Brain pericyte (primary cell): ENCODE results near the gene TJP2.
"Not testable (repeated sequence)": the region's sequence is repeated elsewhere in the genome, so short reads cannot be mapped to it uniquely, and the experiment has no call there.

Experiments
- DNase-seq: peaks from one replicate; pipeline ENCODE4 v3.0.0-alpha.2; 2012; ENCODE audit warnings: low read depth, low spot score

TJP2 gene

GRCh38 chr9:69158471-69158870, 15.6 kb upstream of the TJP2 start:
- DNase-seq = no peak

DNA sequence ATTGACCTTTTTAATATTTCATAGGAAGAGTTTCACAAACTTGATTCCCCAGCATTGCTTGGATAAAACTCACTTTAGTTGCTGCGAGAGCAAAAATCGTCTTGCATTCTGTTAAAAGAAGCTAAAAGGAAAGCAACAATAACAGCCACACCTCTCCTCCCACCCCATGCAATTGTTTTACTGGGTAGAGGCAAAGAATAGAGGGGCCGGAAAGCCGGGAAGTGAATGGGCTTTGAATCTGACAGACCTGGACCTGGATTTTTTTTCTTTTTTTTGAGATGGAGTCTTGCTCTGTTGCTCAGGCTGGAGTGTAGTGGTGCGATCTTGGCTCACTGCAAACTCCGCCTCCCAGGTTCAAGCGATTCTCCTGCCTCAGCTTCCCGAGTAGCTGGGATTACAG, 9.5 kb upstream of the TJP2 start:
- not testable (repeated sequence) for DNase-seq

GRCh38 chr9:69165581-69165980, 8.5 kb upstream of the TJP2 start:
- DNase-seq = no peak

- DNase-seq = no peak
Observed at GRCh38 chr9:69168709-69169217, 5.3 kb upstream of the TJP2 start.

GRCh38 chr9:69170231-69170630, 3.8 kb upstream of the TJP2 start:
- DNase-seq = no peak

DNA sequence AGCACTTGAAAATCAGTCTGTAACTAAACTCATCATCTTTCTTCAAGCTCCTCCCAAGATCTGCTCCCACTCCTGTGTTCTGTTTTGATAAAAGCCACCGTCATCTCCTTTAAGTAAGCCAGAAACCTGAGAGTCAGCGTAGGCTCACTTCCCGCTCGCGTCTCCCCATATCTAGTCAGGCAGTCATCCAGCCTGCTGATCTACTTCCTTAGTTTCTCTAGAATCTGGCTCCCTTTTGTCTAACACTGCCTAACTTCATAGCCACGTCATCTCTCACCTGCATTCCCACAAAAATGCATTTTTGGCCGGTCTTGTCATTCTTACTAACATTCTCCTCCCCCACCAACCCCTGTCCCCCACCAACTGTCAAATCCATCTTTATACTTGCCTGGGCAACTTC, 3.0 kb upstream of the TJP2 start:
- no peak for DNase-seq

DNA sequence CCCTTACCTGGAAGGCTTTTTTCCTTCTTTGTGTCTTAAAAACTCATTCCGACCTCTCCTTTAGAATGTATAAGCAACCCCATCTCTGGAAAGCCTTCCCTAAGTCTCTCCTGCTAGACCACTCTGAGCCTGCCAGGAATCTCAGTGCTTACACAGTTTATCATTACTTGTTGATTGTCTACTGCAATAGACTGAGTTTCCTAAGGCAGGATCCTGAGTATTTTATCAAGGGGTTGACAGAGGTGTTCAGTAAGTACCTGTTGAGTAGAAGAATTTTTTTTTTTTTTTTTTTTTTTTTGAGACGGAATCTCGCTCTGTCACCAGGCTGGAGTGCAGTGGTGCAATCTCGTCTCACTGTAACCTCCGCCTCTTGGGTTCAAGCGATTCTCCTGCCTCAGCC, 2.6 kb upstream of the TJP2 start:
- DNase-seq = no peak

- no peak for DNase-seq
Observed at GRCh38 chr9:69172895-69173294, 1.2 kb upstream of the TJP2 start.

- no peak for DNase-seq
Observed at GRCh38 chr9:69173497-69173890, 583 bp upstream of the TJP2 start.

DNA sequence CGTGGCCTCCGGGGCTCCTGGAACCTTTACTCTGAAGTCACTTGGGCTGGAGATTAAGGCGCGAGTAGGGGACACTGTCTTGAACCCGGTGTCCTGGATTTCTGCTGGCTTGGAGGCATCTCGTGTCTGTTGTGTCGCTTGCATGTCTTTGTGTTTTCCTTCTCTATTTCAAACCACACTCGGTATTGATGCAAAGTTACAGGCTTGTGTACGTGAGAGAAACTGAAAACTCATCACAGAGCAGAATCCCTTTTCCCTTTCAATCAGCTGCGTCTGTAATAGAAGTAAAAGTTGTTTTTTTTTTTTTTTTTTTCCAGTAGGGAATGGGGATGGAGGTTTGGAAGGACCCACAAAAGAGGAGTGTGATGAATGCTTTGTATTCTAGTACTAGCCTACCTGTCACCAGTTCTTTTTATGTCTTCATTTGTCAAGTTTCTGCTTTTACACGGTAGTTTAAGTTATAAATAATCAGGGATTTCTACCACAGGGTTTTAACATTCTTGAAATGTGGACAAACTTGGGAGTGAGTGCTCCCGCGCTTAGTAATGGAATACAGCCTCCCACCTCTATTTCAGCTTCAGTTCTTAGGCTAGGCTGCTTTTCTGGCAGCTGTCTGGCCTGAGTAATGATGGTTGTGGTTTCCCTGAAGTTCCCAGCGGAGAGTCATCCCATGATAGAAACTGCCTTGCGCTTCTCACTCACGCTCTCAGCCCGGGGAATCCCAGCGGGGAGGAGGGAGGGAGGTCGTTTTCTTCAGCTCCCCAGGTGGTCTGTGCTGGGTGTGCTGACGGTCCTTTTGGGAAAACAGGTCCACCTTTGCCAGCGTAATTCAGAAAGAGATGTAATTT, 763 bp downstream of the TJP2 start:
- DNase-seq = peak; percentile 76

DNA sequence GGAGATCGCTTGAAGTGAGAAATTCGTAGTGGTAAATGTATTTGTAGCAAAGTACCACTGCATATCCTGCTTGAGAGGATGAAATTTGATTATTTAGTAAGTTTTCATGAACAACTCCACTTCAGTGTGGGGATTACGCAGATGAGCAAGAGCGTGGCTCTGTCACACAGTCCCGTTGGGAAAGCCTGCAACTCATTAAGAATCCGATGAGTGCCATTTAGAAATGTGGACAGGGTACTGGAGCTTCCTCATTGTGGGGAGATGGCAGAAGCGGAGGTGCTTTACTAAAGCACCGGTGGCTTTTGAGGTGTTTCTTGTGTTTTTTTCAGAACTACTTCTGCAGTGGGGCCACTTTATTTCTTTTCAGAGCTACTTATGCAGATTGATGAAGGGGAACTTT, 1.4 kb downstream of the TJP2 start:
- no peak for DNase-seq

- DNase-seq = no peak
Observed at GRCh38 chr9:69176471-69177171, 2.5 kb downstream of the TJP2 start.

- DNase-seq = no peak
Observed at GRCh38 chr9:69178583-69179011, 4.5 kb downstream of the TJP2 start.

- DNase-seq = no peak
Observed at GRCh38 chr9:69179037-69179436, 5.0 kb downstream of the TJP2 start.

DNA sequence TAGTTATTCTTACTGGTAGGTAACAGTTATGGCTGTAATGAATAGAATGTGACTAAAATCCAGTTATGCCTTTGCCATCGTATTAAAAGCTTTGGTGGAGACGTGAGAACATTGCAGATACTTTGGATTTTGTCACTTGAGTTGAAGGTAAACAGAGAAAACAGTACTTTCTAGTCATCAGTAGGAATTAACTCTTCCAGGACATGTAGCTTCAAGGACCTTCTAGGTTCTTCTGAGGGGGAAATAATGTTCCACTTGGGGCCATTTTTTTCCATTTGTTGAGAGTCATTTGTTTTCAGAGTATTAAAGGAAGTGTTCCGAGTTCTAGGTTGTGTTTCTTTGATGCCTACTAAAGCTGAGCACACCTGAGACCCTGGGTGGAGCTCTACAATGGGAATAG, 6.1 kb downstream of the TJP2 start:
- no peak for DNase-seq

DNA sequence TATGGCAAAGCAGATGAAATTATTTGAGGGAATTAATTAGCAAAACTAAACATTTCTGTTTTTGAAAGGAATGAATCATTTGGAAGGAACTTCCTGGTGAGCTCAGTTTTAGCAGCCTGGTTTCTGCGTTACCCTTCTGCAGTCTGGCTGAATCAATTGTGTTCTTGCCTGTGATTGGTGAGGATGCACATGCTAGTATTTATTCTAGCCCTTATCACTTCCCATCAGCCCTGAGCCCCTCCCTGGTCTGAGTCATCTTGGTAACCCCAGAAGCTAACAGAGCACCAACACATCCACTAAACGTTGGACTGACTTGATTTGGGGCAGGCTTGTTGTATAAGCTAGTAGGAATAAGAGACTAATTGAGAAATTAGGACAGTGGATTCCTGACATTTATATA, 6.6 kb downstream of the TJP2 start:
- DNase-seq = peak; percentile 40

DNA sequence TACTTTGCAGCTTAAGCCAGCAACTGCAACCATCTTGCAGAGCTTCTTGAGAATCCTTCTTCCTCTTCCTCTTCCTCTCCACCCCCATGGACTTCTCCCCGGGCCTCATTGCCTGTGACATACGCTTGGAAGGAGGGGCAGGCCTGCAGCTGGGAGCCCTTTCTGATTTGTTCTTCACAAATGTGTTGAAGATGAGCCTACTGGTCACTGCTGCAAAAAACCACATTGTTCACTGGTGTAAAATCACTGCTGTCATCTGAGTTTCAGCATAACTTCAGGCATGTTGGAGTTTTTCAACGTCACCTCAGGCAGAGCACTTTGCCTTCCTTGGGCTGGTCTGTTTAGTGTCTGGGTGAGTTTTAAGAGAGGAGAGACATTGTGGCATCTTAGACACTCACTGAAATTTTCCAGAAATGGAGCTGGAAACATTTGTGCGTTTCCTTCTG, 7.9 kb downstream of the TJP2 start:
- DNase-seq = no peak

GRCh38 chr9:69184266-69184665, 10.2 kb downstream of the TJP2 start:
- DNase-seq = no peak

GRCh38 chr9:69186841-69187611, 12.9 kb downstream of the TJP2 start:
- no peak for DNase-seq

- no peak for DNase-seq
Observed at GRCh38 chr9:69188975-69189374, 14.9 kb downstream of the TJP2 start.

DNA sequence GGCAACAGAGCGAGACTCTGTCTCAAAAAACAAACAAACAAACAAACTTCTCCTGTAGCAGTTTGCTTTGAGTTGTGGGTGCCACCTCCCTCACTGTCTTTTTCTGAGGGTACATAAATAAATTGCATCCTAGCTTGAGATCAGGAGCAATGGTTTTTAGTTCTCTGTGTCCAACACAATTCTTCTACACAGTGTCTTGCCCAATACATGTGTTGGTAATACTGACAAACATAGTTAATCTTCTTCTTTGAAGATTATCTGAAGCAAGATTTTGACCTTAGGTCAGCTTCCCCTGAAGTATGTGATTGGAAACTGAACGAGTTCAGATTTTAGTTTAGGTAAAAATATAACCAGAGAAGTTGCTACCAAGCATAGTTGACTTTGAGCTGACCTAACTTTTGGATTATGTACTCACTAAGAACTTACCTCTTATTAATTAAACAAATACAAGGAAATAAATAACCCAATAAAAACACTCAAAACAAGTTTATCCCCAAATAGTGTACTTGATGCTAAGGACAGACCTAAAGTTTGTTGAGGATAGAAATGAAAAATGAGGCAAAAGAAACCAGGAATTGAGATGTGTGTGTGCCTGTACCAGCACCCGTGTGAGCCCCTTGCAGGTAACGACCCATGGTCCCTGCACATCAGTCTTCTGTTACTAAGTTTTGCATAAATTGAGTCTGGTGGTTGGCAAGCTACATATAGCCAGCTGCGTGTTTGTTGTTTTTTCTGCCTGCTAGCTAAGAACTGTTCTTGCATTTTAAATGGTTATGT, 16.2 kb downstream of the TJP2 start:
- no peak for DNase-seq

- no peak for DNase-seq
Observed at GRCh38 chr9:69190863-69191181, 16.7 kb downstream of the TJP2 start.
